ENCODE data around the gene TLE5. TPM values are rescaled to one million over a fixed set of nuclear protein-coding genes. Genes with fewer than 3 reads are reported as not detected.
A peak's percentile ranks its signal among the peaks of the same experiment; 100 is the strongest.

TLE5 gene
- total and polyA plus RNA-seq, 10 of the 15 experiments (the other 5 are each of a cell fraction or from before 2014, with no cell fraction given): 2.5 to 373 (median 154) TPM

GRCh38 chr19:3048190-3048533 lies 14.1 kb downstream of the TLE5 start (continued):
- TF ChIP-seq E4F1 (IDR thresholded peaks at IDR 0.05; ENCODE audit: borderline replicate concordance, partially characterized antibody): no peak
- no peak for TF ChIP-seq SPI1 (IDR thresholded peaks at IDR 0.05; ENCODE audit: borderline replicate concordance, insufficient read depth, low read depth, low read length)
- no peak for TF ChIP-seq ZZZ3 (IDR thresholded peaks at IDR 0.05; ENCODE audit: control insufficient read depth, insufficient read length, low read depth)
- TF ChIP-seq MXI1 (IDR thresholded peaks at IDR 0.05; ENCODE audit: low read depth, low read length): no peak
- no peak for TF ChIP-seq TAF1 (IDR thresholded peaks at IDR 0.05; ENCODE audit: borderline replicate concordance, low read depth, low read length)
- TF ChIP-seq YY1 (IDR thresholded peaks at IDR 0.05; ENCODE audit: low read depth, low read length): no peak
- no peak for TF ChIP-seq SMAD1 (IDR thresholded peaks at IDR 0.05; ENCODE audit: low read depth, partially characterized antibody)
- no peak for TF ChIP-seq ZNF274 (IDR thresholded peaks at IDR 0.05; ENCODE audit: insufficient read depth, insufficient read length)

GRCh38 chr19:3047496-3048189 lies 14.7 kb downstream of the TLE5 start:
- intact Hi-C loops (cut with micrococcal nuclease; ENCODE audit: unreplicated experiment): no loop called here
- H3K27ac ChIP-seq (ENCODE audit: control insufficient read depth, insufficient read depth): no peak overlapping the region
- TF ChIP-seq E2F4 (IDR thresholded peaks at IDR 0.05; ENCODE audit: low read depth, low read length) (no peak), ZNF687 (IDR thresholded peaks at IDR 0.05) (no peak), BHLHE40 (IDR thresholded peaks at IDR 0.05; ENCODE audit: borderline replicate concordance in 1 of 2, low read depth in 2 of 2, low read length in 1 of 2) (no peak), RELB (IDR thresholded peaks at IDR 0.05; ENCODE audit: low read depth) (no peak)

More at GRCh38 chr19:3047496-3048189, 14.7 kb downstream of the TLE5 start:
- peak overlapping the region; percentile 9; the same call in 1 of the 2 replicates for H3K4me3 ChIP-seq
- H4K20me1 ChIP-seq (ENCODE audit: control insufficient read depth, insufficient read depth): no peaks in the 10 kb centered on the region
- ChIA-PET RAD21 (ENCODE audit: unreplicated experiment) (no interaction called here), POLR2A (interaction anchor here (0.6 kb wide), 1 partner anchor 10 kb away, joined by 3 read pairs; no protein-coding TSS in a partner anchor), CTCF (no interaction called here), SMC1A (ENCODE audit: uncharacterized antibody, unreplicated experiment) (no interaction called here)
- no peak for DNase-seq (ENCODE audit: low read depth, low spot score)
- no peaks in the 10 kb centered on the region for H3K79me2 ChIP-seq (ENCODE audit: control insufficient read depth, insufficient read depth, low read length)
- peaks cover 0 to 3% of the 10 kb centered on the region in 2 experiments; a peak in 1 of 4 replicates for H3K27me3 ChIP-seq (replicated peaks in 1 of 2; ENCODE audit: control insufficient read depth in 2 of 2, insufficient read depth in 2 of 2, low read length in 1 of 2)
- no peaks in the 10 kb centered on the region for H3K4me1 ChIP-seq (ENCODE audit: control insufficient read depth, insufficient read depth, low read length)
- H3K9me3 ChIP-seq (replicated peaks; ENCODE audit: control insufficient read depth, insufficient read depth, low read length): no peaks in the 10 kb centered on the region
- ATAC-seq: peak; percentile 48; the same call in 2 of the 3 replicates
- no peak overlapping the region for H3K9ac ChIP-seq (ENCODE audit: control insufficient read depth, insufficient read depth, low read length)
- no peak overlapping the region for H2AFZ ChIP-seq (ENCODE audit: control insufficient read depth, low read depth, low read length)
- 2% methylated on average over 28 of the region's 28 CpGs for WGBS (ENCODE audit: insufficient coverage, insufficient replicate concordance, low lambda C conversion rate, missing lambda C conversion rate)
- no peak for FAIRE-seq
- BruUV-seq (replicated peaks): no TSS peak
- in situ Hi-C loops (cut with MboI): no loop called here
- H3K4me2 ChIP-seq (ENCODE audit: control insufficient read depth, insufficient read depth): peak overlapping the region; percentile 25; the same call in 1 of the 2 replicates
- no peaks in the 10 kb centered on the region for H3K36me3 ChIP-seq (ENCODE audit: control insufficient read depth in 2 of 2, insufficient read depth in 2 of 2, low read length in 1 of 2)

Measured in GM12878 (cell line).